Measurements from ENCODE around the gene CLMP.

The CLMP gene

DNA sequence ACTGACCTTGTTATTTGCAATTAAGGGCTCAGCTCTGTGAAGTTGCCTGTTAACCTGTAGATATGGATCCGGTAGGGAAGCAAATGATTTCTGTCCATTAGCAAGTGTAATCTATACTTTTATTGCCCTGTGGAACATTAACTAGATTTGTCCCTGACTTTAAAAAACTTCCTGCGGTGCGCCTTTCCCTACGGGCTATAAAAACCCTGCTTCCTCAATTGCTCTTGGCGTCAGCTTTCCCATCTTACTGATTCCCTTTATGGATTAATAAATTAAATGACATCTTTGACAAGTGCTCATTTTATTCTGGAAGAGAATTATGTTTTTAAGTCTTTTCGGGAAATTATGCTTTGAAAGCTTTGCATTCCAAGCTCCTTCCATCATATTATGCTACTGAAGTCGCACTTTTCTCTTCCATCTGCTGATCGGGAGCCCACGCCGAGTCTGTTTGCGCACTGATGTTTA, 18.3 kb upstream of the CLMP start:
- H3K27ac ChIP-seq (replicated peaks): no peak overlapping the region
- no peak for DNase-seq (ENCODE audit: low read depth in 1 of 2, low spot score in 1 of 2)
- peaks cover 8% of the 10 kb centered on the region for H3K27me3 ChIP-seq (ENCODE audit: insufficient read depth, poor library complexity, severe bottlenecking)
- no peak overlapping the region for H3K4me3 ChIP-seq (replicated peaks; ENCODE audit: insufficient read depth, low read length)
- TF ChIP-seq, protein P1, sequence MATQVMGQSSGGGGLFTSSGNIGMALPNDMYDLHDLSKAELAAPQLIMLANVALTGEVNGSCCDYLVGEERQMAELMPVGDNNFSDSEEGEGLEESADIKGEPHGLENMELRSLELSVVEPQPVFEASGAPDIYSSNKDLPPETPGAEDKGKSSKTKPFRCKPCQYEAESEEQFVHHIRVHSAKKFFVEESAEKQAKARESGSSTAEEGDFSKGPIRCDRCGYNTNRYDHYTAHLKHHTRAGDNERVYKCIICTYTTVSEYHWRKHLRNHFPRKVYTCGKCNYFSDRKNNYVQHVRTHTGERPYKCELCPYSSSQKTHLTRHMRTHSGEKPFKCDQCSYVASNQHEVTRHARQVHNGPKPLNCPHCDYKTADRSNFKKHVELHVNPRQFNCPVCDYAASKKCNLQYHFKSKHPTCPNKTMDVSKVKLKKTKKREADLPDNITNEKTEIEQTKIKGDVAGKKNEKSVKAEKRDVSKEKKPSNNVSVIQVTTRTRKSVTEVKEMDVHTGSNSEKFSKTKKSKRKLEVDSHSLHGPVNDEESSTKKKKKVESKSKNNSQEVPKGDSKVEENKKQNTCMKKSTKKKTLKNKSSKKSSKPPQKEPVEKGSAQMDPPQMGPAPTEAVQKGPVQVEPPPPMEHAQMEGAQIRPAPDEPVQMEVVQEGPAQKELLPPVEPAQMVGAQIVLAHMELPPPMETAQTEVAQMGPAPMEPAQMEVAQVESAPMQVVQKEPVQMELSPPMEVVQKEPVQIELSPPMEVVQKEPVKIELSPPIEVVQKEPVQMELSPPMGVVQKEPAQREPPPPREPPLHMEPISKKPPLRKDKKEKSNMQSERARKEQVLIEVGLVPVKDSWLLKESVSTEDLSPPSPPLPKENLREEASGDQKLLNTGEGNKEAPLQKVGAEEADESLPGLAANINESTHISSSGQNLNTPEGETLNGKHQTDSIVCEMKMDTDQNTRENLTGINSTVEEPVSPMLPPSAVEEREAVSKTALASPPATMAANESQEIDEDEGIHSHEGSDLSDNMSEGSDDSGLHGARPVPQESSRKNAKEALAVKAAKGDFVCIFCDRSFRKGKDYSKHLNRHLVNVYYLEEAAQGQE (IDR thresholded peaks at IDR 0.05; ENCODE audit: insufficient replicate concordance, low read depth): no peak
- TF ChIP-seq GABPA (IDR thresholded peaks at IDR 0.05; ENCODE audit: low read depth): no peak
- TF ChIP-seq POLR2AphosphoS5 (IDR thresholded peaks at IDR 0.05; ENCODE audit: low read depth): no peak
- TF ChIP-seq, protein P2, sequence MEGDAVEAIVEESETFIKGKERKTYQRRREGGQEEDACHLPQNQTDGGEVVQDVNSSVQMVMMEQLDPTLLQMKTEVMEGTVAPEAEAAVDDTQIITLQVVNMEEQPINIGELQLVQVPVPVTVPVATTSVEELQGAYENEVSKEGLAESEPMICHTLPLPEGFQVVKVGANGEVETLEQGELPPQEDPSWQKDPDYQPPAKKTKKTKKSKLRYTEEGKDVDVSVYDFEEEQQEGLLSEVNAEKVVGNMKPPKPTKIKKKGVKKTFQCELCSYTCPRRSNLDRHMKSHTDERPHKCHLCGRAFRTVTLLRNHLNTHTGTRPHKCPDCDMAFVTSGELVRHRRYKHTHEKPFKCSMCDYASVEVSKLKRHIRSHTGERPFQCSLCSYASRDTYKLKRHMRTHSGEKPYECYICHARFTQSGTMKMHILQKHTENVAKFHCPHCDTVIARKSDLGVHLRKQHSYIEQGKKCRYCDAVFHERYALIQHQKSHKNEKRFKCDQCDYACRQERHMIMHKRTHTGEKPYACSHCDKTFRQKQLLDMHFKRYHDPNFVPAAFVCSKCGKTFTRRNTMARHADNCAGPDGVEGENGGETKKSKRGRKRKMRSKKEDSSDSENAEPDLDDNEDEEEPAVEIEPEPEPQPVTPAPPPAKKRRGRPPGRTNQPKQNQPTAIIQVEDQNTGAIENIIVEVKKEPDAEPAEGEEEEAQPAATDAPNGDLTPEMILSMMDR (IDR thresholded peaks at IDR 0.05; ENCODE audit: insufficient read depth, low read length): no peak
- TF ChIP-seq SPI1 (IDR thresholded peaks at IDR 0.05; ENCODE audit: borderline replicate concordance, low read depth): no peak

DNA sequence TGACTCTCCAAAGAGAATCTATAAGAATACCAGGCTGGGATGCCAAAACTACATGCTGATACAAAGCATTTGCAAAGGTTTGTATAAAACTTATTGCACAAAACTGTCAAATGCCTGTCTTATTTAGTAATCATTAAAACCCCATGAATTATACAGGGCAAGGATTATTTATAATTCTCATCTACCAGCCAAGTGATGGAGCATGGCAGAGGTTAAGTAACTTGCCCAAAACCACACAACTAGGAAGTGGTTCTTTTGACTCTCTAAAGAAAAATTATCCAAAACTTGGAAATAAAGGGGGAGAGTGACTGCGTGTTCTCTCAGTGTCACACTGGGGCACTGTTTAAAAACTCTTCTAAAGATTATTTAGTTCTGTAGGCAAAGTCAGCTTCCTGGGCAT, 17.4 kb upstream of the CLMP start:
- peaks cover 9% of the 10 kb centered on the region for H3K27me3 ChIP-seq (ENCODE audit: insufficient read depth, poor library complexity, severe bottlenecking)
- DNase-seq (ENCODE audit: low read depth in 1 of 2, low spot score in 1 of 2): no peak
- TF ChIP-seq SPI1 (IDR thresholded peaks at IDR 0.05; ENCODE audit: borderline replicate concordance, low read depth): no peak
- TF ChIP-seq, protein P2 (IDR thresholded peaks at IDR 0.05; ENCODE audit: insufficient read depth, low read length): no peak
- no peak for TF ChIP-seq GABPA (IDR thresholded peaks at IDR 0.05; ENCODE audit: low read depth)
- TF ChIP-seq, protein P1 (IDR thresholded peaks at IDR 0.05; ENCODE audit: insufficient replicate concordance, low read depth): no peak
- no peak for TF ChIP-seq POLR2AphosphoS5 (IDR thresholded peaks at IDR 0.05; ENCODE audit: low read depth)
- no peak overlapping the region for H3K27ac ChIP-seq (replicated peaks)
- H3K4me3 ChIP-seq (replicated peaks; ENCODE audit: insufficient read depth, low read length): no peak overlapping the region

DNA sequence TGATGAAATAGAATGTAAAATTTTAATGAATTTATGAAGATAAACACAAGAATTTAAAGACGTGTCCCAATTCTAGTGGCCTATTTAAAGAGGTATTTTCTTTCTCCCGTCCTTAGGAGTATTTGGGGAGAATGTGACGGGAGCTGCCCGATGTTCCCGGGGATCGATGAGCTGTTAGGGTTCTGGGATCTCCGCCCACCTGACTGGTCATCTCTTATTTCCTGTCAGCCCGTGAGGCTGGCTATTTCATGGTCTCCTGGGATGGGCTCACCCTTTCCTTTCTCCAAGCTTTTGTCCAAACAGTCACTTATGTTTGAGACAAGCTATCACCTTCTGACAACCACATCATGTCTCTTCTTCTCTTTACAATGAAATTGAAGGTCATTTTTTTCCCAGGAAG, 16.9 kb upstream of the CLMP start:
- H3K27ac ChIP-seq (replicated peaks): no peak overlapping the region
- TF ChIP-seq POLR2AphosphoS5 (IDR thresholded peaks at IDR 0.05; ENCODE audit: low read depth) (no peak), GABPA (IDR thresholded peaks at IDR 0.05; ENCODE audit: low read depth) (no peak)
- no peak overlapping the region for H3K4me3 ChIP-seq (replicated peaks; ENCODE audit: insufficient read depth, low read length)
- no peak for DNase-seq (ENCODE audit: low read depth in 1 of 2, low spot score in 1 of 2)
- H3K27me3 ChIP-seq (ENCODE audit: insufficient read depth, poor library complexity, severe bottlenecking): peaks cover 11% of the 10 kb centered on the region

GRCh38 chr11:123211149-123211852, 16.3 kb upstream of the CLMP start:
- Histone ChIP-seq H3K4me3 (replicated peaks; ENCODE audit: insufficient read depth, low read length) (no peak overlapping the region), H3K27ac (replicated peaks) (no peak overlapping the region), H3K27me3 (ENCODE audit: insufficient read depth, poor library complexity, severe bottlenecking) (peaks cover 11% of the 10 kb centered on the region)
- TF ChIP-seq SPI1 (IDR thresholded peaks at IDR 0.05; ENCODE audit: borderline replicate concordance, low read depth) (no peak), POLR2AphosphoS5 (IDR thresholded peaks at IDR 0.05; ENCODE audit: low read depth) (no peak), GABPA (IDR thresholded peaks at IDR 0.05; ENCODE audit: low read depth) (no peak)
- TF ChIP-seq, protein P1 (IDR thresholded peaks at IDR 0.05; ENCODE audit: insufficient replicate concordance, low read depth): no peak
- TF ChIP-seq, protein P2 (IDR thresholded peaks at IDR 0.05; ENCODE audit: insufficient read depth, low read length): no peak
- no peak for DNase-seq (ENCODE audit: low read depth in 1 of 2, low spot score in 1 of 2)
